ACHN (cell line): Measurements from ENCODE around the gene SUN1.

Experiments
- DNase-seq: peaks from one replicate; pipeline ENCODE4 v3.0.0-alpha.2; 2015
- in situ Hi-C: cut with HindIII; loops from 2 replicates; pipeline ENCODE4 v1.10.0; 2017; ENCODE audit warnings: low sequenced_read_pairs, low pct_ligation_motif_present, low pct_unique_long_range_greater_than_20kb

The SUN1 gene

DNA sequence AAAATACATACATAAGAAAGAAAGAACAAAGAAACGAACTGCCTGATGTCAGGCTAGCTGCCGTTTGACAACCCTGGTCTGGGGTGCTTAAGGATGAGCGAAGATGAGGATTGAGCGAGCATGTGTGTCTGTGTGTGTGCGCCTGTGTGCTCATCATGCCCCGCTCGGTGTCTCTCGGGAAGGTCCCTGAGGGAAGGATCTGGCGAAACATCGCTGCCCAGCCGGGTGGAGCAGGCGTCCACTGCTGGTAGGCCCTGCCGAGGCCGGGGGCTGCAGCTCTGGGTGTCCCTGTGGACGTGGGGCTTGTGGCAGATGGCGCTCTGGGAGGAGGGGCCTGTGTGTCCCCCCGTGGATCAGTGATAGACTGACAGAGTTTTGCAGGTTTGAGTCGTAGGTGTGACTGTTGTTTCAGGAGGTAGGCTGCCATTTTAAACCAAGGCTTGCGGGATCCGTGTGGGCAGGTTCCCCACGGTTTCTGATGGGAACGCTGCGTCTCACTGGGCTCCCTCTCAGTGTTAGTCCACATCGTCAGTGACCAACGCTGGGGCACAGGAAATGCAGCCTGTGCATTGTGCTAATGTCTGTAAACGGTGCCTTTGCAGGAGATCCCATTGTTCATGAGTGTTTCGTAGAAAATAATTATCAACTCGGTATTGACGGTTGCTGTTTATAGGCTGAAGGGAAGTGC lies 5.9 kb upstream of the SUN1 start:
- in situ Hi-C loops, result no loop called here
- no peak for DNase-seq

DNA sequence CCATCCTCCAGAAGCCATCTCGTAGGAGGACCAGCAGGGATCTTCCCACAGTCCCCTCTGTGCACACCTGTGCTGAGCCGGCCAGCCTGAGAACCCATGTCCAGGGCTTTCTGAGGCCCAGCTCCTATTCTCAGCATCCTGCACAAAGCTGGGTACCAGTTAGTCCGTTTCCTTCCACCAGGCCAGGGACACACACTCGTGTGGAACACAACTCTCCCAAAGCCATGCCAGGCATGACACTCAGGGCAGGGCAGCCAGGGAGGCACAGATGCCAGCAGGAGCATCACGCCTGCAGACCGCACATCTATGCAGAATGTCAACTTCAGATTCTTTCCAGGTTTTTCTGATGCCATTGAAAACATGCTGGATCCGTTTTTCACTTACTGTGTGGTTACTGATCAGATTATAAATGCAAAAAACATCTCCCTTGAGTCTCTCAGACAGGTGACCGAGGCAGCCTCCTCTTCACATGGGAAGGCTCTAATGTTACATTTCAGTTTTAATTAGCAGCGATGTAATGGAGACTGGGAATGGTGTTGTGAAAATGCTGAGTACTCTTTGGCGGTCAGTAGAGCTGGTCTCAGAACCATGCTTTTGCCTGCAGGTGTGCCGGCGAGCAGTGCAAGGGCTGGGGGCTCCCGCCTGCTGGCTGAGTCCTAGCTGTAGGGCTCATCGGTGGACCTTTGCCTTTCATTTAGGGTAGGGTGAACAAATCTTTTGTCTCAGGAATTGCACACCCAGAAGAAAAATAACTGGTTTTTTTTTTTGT lies 3.3 kb upstream of the SUN1 start:
- in situ Hi-C loops, result no loop called here
- no peak for DNase-seq

DNA sequence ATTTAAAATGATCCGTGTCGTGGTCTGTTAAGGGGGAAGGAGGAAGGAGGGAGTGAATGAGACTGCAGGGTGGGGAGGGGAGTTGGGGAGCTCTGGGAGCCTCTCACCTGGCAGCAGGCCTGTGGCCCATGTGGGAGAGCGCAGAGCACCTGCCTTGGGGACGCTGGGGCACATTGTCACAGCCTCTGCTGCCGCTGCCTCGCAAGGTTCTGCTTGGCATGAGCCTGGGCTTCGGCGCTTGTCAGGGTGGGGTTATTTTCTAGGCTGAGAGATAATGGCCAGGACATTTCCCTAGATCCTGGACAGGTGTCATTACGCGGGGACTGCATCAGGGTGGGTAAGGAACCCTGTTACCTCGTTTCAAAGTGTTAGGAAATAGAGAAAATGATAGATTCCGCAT lies 2.2 kb upstream of the SUN1 start:
- in situ Hi-C loops, result no loop called here

DNA sequence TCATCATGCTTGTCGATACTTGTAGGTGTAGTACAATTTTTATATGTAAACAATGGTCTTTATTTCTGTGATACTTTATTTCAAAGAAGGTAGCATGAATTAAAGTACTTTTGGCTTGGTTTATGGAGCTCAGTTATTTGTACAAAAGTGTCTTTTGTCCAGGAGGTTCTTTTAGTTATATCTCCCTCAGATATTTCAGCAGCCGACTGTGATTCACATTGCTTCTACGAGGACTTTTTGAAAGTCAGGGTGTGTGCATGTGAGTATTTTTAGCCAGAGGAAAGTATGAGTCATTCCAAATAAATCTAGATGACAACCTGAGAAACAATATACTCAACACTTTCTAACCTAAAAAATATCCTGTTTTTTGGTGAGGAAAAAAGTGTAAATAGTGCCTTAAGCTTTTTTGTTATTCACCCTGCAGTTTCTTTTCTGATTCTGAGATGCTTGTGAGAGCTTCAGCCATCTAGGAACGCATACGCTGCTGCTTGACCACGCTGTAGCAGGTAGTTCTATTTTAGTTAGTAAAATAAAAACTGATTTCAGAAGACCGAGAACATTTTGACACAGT lies 595 bp upstream of the SUN1 start:
- in situ Hi-C loops, result no loop called here
- DNase-seq, result peak; percentile 86

More for the DNA sequence above, 2.2 kb upstream of the SUN1 start:
- DNase-seq, result no peak

DNA sequence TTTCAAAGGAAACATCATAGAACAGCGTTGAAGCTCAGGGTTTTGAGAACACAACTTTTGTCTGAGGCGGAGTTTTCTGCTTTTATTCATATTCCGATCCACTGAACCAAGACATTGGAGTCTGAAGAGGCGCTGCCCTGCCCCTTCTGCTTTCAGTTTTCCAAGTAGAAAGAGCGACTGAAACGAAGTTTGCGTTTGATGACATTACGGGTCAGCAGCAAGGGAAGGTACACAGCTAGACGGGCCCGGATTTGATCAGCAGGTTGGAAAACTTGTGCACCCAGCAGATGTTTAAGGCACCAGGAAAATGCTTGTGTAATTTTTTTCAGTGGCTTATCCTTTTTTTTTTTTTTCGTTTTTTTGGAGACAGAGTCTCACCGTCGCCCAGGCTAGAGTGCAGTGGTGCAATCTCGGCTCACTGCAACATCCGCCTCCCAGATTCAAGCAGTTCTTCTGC lies 720 bp downstream of the SUN1 start:
- in situ Hi-C loops, result no loop called here
- DNase-seq, result no peak

DNA sequence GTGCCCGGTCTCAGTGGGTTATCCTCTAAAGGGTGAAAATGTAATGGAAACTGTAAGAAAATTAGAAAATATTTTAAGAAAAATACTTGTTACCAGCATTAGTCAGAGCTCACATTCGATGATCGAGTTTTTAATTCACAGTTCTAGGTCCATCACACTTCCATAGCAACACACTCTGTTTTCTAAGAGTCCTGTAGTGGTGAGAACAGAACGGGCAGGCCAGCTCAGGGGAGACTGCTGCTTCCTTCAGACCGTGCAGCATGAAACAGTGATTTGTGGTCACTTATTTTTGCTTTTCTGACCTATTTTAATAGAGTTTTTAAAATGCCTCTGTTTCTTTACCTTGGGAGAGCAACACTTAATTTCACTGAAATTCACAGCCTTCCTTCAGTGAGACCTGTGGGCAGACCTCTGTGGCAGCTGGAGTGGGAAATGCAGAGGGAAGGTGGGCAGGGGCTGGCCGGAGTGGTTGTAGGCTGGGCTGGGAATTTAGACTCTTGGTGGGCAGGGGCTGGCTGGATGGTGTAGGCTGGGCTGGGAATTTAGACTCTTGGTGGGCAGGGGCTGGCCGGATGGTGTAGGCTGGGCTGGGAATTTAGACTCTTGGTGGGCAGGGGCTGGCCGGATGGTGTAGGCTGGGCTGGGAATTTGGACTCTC lies 1.5 kb downstream of the SUN1 start:
- in situ Hi-C loops, result no loop called here
- DNase-seq, result no peak

DNA sequence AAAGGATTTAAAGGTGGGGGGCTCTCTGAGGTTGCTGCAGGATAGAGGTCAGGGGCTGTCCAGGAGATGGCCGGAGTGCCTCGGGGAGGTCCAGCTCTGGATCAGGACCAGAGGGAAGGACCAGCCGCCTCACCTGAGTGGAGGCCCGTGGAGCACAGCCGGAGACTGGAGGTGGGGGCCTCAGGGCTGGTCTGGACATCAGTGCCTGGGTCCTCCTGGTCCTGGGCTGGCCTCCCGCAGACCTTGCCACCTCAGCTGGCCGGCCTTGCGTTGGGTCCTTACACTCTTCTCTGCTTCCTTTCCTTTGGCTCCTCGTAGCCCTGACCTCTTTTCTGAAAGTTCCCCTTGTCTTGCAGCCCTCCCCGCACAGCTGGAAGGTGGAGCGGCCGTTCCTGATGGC lies 2.0 kb downstream of the SUN1 start:
- in situ Hi-C loops, result no loop called here
- no peak for DNase-seq

DNA sequence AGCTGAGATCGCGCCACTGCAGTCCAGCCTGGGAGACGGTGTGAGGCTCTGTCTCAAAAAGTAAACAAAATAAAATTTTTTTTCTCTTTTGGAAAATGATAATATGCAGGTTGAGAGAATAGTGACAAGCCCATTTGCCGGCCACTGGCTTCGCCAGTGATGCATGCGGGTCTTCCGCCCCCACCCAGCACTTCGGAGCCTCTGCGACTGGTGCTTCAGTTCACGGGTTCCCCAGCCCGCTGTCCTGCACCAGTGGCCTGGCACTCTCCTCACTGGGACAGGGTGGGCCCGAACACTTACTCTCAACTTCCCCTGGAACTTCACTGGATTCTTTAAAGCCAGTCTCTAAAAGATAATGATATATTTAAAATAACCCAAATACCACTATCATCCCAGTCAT lies 2.7 kb downstream of the SUN1 start:
- in situ Hi-C loops, result no loop called here
- DNase-seq, result no peak

DNA sequence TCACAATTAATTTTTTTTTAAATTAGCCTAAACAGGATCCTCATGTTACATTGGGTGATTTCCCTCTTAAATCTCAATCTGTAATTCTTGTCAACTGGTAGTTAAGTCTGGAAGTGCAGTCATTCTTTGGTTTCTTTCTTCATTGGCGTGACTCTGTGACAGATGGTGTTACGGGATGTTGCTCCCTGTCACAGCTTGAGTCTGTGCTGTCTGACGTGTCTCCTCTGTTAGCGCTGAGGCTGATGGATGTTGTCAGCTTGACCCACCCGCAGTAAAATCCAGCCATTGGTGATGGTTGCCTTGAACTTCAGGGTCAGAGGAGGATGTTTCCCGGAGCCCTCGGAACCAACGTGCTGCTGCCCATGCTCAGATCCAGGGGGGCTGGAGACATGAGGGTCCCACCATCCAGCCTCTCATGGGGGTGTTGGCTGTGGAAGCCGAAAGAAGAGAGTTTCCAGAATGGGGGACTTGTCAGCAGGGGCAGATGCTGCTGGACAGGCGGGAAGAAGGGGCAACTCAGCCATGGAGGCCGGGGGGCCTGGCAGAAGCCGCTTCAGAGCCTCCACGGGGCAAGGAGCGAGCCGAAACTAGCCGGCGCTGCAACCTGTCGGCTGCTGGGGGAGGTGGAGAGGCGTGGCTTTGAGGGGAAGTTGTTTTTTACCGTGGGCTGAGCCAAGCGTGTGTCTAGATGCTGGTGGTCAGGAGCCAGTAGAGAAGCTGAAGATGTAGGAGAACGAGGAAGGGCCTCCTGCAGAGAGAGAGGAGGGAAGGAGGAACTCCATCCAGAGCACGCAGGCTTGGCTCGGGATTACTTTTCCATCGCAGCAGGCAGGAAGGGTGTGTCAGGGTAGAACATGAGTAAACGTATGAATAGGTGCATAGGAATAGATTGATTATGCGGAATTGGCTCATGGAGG lies 3.5 kb downstream of the SUN1 start:
- DNase-seq, result no peak
- in situ Hi-C loops, result no loop called here

DNA sequence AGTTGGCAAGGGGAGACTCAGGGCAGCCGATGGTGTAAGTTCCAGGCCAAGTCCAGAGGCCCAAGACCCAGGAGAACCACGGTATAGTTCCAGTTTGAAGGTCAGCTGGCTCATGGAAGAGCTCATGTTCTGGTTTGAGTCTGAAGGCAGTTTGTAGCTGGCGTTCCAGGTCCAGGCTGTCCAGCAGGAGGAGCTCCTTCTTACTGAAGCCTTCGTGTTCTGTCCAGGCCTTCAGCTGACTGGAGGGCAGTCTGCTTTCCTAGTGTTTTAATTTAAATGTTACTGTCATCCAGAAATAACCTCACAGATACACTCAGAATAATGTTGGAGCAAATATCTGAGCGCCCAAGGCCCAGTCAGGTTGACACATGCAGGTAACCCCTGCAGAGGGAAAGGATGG lies 4.2 kb downstream of the SUN1 start:
- in situ Hi-C loops, result no loop called here
- DNase-seq, result peak; percentile 50

DNA sequence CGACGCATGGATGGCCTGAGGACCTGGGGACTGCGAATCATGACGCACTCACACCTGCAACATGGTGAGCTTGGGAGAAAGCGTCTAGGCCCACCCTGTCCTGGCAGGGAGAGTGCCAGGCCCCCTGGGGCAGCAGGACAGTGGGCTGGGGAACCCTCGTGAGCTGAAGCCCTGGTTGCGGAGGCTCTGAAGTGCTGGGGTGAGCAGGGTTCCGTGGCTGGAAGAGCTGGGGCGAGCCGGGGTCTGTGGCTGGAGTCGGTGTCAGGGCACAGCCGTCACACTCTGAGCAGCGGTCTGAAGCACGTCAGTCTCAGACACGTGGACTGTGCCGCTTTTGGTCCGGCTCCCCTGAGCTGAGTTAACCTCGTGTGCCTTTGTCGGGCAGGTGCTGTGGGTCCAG lies 4.7 kb downstream of the SUN1 start:
- in situ Hi-C loops, result no loop called here
- no peak for DNase-seq

DNA sequence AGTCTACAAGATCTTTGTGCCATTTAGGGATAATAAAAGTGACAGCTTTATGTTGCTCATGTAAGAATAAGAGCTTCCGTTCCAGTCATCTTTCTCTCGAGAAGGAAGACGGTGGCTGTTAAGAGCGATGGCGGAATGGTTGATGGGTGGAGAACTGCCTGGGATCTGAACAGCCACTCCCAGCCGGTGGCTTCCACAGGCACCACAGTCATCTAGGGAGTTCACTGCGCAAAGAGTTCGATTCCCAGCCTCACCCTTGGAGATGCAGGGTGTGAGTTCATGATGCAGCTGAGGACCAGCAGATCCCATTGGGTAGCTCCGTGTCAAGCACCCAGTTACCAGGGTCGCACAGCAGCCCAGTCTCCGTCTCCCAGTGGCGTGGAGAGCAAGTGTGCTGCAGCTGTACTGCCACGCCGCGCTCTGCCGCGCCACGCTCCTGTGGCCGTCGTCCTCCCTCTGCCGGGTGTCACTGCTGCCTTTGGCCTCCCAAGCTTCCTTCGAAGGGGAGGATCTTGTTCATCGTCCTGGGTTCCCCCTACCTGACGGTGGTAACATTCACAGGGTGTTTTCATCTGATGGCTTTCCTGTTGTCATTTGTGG lies 7.8 kb downstream of the SUN1 start:
- DNase-seq, result no peak
- in situ Hi-C loops, result no loop called here

DNA sequence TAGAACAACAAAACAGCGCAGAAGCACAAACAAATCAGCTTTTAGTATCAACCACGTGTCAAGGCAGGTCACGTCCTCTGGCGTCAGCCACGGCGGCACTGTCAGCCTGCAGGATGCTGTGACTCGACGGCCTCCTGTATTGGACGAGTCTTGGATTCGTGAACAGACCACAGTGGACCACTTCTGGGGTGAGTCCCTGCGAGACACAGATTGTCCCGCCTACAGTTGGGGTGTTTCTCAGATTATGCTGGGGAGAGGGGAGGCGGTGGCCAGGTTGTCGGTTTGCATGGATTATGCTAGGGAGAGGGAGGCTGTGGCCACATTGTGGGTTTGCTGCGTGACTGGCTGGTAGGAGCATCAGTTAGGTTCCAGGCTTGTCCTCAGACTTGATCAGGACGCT lies 9.7 kb downstream of the SUN1 start:
- no peak for DNase-seq
- in situ Hi-C loops, result no loop called here

DNA sequence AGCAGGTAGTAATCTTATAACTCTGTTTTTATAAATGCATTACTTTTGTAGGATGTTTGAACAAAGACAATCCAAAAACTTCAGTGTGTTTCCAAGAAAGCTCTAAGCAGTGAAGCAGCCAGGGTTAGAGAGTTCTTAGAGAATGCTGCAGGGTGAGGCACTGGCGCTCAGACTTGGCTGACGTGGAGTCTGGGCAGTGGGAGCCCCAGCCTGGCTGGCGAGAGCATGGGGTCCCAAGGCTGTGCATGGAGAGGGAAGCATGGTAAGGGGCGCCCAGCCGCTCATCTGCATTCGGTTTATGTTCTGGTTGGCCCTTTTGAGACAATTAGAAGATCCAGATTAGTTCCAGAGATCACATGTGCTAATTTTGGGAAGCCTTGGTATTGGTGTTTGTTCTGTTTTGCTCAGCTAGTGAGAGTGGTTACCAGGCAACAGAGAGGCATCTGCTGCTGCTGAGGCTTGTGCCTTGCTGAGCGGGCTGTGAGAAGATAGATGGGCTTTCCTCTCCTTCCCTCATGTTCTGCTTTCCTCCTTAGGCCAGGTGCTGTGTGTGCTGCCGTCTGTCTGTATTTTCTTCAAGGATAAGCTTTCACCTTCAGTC lies 10.3 kb downstream of the SUN1 start:
- in situ Hi-C loops, result no loop called here
- no peak for DNase-seq

DNA sequence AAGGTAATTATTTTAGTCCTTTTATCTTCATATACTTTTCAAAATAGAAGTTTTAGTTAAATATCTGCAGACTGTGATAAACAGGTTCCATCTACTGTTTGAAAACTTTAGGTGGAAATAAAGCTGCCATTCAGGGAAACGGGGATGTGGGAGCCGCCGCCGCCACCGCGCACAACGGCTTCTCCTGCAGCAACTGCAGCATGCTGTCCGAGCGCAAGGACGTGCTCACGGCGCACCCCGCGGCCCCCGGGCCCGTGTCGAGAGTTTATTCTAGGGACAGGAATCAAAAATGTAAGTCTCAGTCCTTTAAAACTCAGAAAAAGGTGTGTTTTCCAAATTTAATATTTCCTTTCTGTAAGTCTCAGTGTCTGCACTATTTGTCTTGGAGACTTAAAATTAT lies 11.0 kb downstream of the SUN1 start:
- DNase-seq, result no peak
- in situ Hi-C loops, result no loop called here

DNA sequence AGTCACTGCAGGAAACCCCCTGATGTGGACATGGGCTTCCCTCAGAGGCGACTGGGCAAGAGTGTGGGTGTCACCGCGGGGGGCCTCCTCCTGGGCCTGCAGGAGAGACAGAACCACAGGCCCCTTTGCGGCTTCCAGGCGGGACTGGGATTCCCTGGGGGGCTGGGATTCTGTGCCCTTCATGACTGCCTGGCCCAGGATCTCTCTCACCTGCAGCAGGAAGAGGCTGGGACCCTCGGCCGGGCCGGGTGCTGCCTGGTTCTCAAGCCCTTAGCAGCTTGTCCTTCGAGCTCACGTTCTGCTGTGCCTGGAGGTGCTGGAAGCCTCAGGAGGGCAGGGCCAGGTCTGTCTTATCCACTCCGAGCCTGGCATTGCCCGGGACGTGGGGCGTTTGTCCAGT lies 11.8 kb downstream of the SUN1 start:
- in situ Hi-C loops, result no loop called here
- no peak for DNase-seq

DNA sequence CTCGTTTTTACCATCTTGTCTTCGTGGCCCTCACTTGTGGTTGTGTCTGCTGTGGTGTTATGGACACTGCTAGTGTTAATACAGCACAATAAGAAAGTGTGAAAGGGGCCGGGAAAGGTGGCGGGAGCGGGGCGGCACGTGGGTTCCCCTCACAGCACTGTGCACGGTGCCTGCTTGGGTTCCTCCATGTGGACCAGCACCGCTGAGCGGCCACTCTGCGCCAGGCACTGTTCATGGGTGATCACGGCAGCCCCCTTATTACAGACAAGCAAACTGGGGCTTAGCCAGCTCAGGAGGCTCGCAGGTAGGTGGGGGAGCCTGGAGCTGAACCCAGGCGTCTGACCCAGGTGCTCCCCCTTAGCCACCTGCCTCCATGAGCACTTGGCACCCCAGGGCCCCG lies 12.2 kb downstream of the SUN1 start:
- DNase-seq, result no peak

DNA sequence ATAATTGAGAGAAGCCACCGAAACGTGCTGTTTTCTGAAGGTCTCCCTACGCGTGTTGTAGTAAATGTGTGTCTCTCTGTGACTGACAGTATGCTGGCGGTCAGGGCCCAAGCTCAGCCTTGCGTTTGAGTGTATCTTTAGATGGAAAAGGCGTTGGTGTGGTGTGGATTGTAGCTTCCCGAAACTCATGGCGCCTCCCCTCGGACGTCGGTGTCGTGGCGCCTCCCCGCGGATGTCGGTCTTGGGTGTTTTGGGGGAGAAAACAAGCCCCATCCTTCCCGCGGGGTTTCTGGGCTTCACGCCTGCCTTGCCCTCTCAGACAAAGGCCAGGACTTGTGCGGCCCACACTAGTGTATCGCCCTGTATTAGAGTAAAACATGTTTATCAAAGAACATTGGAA lies 12.8 kb downstream of the SUN1 start:
- no peak for DNase-seq
- in situ Hi-C loops, result no loop called here

More for the DNA sequence above, 12.2 kb downstream of the SUN1 start:
- in situ Hi-C loops, result no loop called here
